GM10266 (cell line): ENCODE results near the gene GALNT18.

Experiments
- DNase-seq: peaks from one replicate; pipeline ENCODE4 v3.0.0; 2012; ENCODE audit errors: extremely low spot score
- CTCF ChIP-seq: IDR thresholded peaks from 2 replicates; pipeline ENCODE4 v1.5.1; 2012; ENCODE audit warnings: mild to moderate bottlenecking, low read depth; ENCODE audit not compliant: control insufficient read depth, insufficient read depth; ENCODE audit errors: missing control alignments

Gene GALNT18

GRCh38 chr11:11239959-11240358 is 381.8 kb downstream of the GALNT18 start:
- no peak for DNase-seq
- no peak for TF ChIP-seq CTCF

GRCh38 chr11:11237070-11237832 is 384.6 kb downstream of the GALNT18 start:
- DNase-seq = no peak
- no peak for TF ChIP-seq CTCF

- TF ChIP-seq CTCF = no peak
Observed at GRCh38 chr11:11236498-11237059, 385.2 kb downstream of the GALNT18 start.

GRCh38 chr11:11231763-11232162 is 390.0 kb downstream of the GALNT18 start:
- TF ChIP-seq CTCF = no peak
- DNase-seq = no peak

More at GRCh38 chr11:11236498-11237059, 385.2 kb downstream of the GALNT18 start:
- DNase-seq = no peak

- peak; percentile 20 for DNase-seq
- TF ChIP-seq CTCF = peak; percentile 36
Observed at GRCh38 chr11:11230802-11231562, 390.8 kb downstream of the GALNT18 start.

GRCh38 chr11:11230087-11230486 is 391.7 kb downstream of the GALNT18 start:
- TF ChIP-seq CTCF = no peak

More at GRCh38 chr11:11230087-11230486, 391.7 kb downstream of the GALNT18 start:
- DNase-seq = no peak
